Caco-2 (cell line): Measurements from ENCODE around the gene SAFB. TPM values are rescaled to one million over a fixed set of nuclear protein-coding genes. Genes with fewer than 3 reads are reported as not detected.

ENCODE experiments used
- BruUV-seq: library from RNA; stranded (reverse); fragments of 400-500 nt; replicated peaks from 2 replicates; lab custom pipeline; 2021; lab: Mats Ljungman, UMichigan
- CTCF ChIA-PET: fragments of 300-600 bp; sonication (Branson Sonifier 250); formaldehyde crosslinking; loops from one replicate; lab custom pipeline; 2022; ENCODE audit warnings: antibody characterized with exemption; lab: Charles Lee
- POLR2A ChIA-PET: fragments of 300-600 bp; sonication (Branson Sonifier 250); formaldehyde crosslinking; loops from one replicate; lab custom pipeline; 2022; ENCODE audit warnings: antibody characterized with exemption; lab: Charles Lee
- DNase-seq, 2 experiments: peaks; one replicate each; pipeline versions ENCODE4 v3.0.0 to v3.0.0-alpha.2; 2020 to 2022
- H3K27me3 ChIP-seq: replicated peaks from 2 replicates; pipeline ENCODE4 v1.6.0; 2011; ENCODE audit warnings: low read length; ENCODE audit not compliant: control insufficient read depth, insufficient read depth
- H3K36me3 ChIP-seq: 2 replicates; pipeline ENCODE4 v1.5.1; 2011; ENCODE audit warnings: low read length; ENCODE audit not compliant: control insufficient read depth, insufficient read depth
- H3K4me1 ChIP-seq: fragments of 250-450 bp; sonication (Bioruptor Pico); 2 replicates; pipeline ENCODE4 v1.5.1; 2020; ENCODE audit warnings: mild to moderate bottlenecking
- H3K4me3 ChIP-seq: 2 replicates; pipeline ENCODE4 v1.5.1; 2011; ENCODE audit warnings: low read depth, mild to moderate bottlenecking, control low read depth, low read length
- H3K9me3 ChIP-seq: fragments of 250-450 bp; sonication (Bioruptor Pico); 2 replicates; pipeline ENCODE4 v1.5.1; 2020; ENCODE audit warnings: mild to moderate bottlenecking, moderate library complexity
- H3K27ac Mint-ChIP-seq: one replicate; pipeline ENCODE4 v1.8.0; 2022; ENCODE audit warnings: mixed read lengths; ENCODE audit not compliant: unreplicated experiment
- H3K27me3 Mint-ChIP-seq: one replicate; pipeline ENCODE4 v1.8.0; 2022; ENCODE audit warnings: mixed read lengths; ENCODE audit not compliant: insufficient read depth, unreplicated experiment
- H3K36me3 Mint-ChIP-seq: one replicate; pipeline ENCODE4 v1.8.0; 2022; ENCODE audit warnings: mild to moderate bottlenecking, mixed read lengths; ENCODE audit not compliant: insufficient read depth, unreplicated experiment
- H3K4me1 Mint-ChIP-seq: one replicate; pipeline ENCODE4 v1.8.0; 2022; ENCODE audit warnings: low read depth, mixed read lengths; ENCODE audit not compliant: unreplicated experiment
- H3K4me3 Mint-ChIP-seq: one replicate; pipeline ENCODE4 v1.8.0; 2022; ENCODE audit warnings: mild to moderate bottlenecking, moderate library complexity, mixed read lengths; ENCODE audit not compliant: unreplicated experiment
- H3K9me3 Mint-ChIP-seq: one replicate; pipeline ENCODE4 v1.8.0; 2022; ENCODE audit warnings: mixed read lengths; ENCODE audit not compliant: unreplicated experiment
- CTCF ChIP-seq, 2 experiments: fragments of 200-600 bp in 1 of 2; IDR thresholded peaks; 1 replicate in 1 of 2; 2 replicates in 1 of 2; pipeline versions ENCODE4 v1.5.1 to v1.8.0; 2011 to 2022; ENCODE audit warnings: antibody characterized with exemption in 1 of 2, control low read depth in 1 of 2, inconsistent platforms in 1 of 2, low read depth in 1 of 2, low read length in 1 of 2, mild to moderate bottlenecking in 1 of 2, moderate library complexity in 1 of 2; ENCODE audit not compliant: insufficient read depth in 1 of 2, severe bottlenecking in 1 of 2, unreplicated experiment in 1 of 2
- intact Hi-C: fragments of 100-400 bp; cut with micrococcal nuclease; formaldehyde crosslinking; loops from one replicate; pipeline ENCODE4 v1.10.0; 2022; ENCODE audit not compliant: unreplicated experiment
- total RNA-seq: library from RNA; stranded (reverse); gene quantifications from 2 replicates; pipeline ENCODE4 v1.2.3, GENCODE V29; 2022

The SAFB gene
- total RNA-seq, 1 experiment from 2014 or later = 120 TPM

- Histone ChIP-seq H3K27me3 (no peaks in the 10 kb centered on the region), H3K4me1 (no peaks in the 10 kb centered on the region), H3K4me3 (no peak overlapping the region), H3K9me3 (no peaks in the 10 kb centered on the region), H3K36me3 (peaks cover 5% of the 10 kb centered on the region; the same call in 1 of the 2 replicates)
- intact Hi-C loops = no loop called here
- peaks cover 93% of the 10 kb centered on the region for H3K36me3 Mint-ChIP-seq
- no peaks in the 10 kb centered on the region for H3K9me3 Mint-ChIP-seq
- no peak for DNase-seq
- no peak for TF ChIP-seq CTCF (IDR thresholded peaks at IDR 0.05; ENCODE audit: insufficient read depth in 1 of 2, low read depth in 1 of 2, low read length in 1 of 2, severe bottlenecking in 1 of 2, unreplicated experiment in 1 of 2)
- no peaks in the 10 kb centered on the region for H3K4me1 Mint-ChIP-seq
- no peaks in the 10 kb centered on the region for H3K27me3 Mint-ChIP-seq
- CTCF ChIA-PET = no interaction called here
- H3K27ac Mint-ChIP-seq = no peak overlapping the region
- no peak overlapping the region for H3K4me3 Mint-ChIP-seq
- POLR2A ChIA-PET = no interaction called here
- no TSS peak for BruUV-seq
Observed at GRCh38 chr19:5713228-5713627, 90.3 kb downstream of the SAFB start.

GRCh38 chr19:5714816-5715215, 91.9 kb downstream of the SAFB start:
- H3K4me1 Mint-ChIP-seq = no peaks in the 10 kb centered on the region
- no peaks in the 10 kb centered on the region for H3K27me3 ChIP-seq
- H3K27me3 Mint-ChIP-seq = no peaks in the 10 kb centered on the region
- H3K4me1 ChIP-seq = no peaks in the 10 kb centered on the region
- no TSS peak for BruUV-seq
- no peaks in the 10 kb centered on the region for H3K9me3 ChIP-seq
- intact Hi-C loops = no loop called here
- CTCF ChIA-PET = no interaction called here
- POLR2A ChIA-PET = interaction anchor here (0.6 kb wide), 1 partner anchor 25 kb away, joined by 3 read pairs; no protein-coding TSS in a partner anchor
- DNase-seq = no peak
- H3K27ac Mint-ChIP-seq = no peak overlapping the region
- H3K4me3 Mint-ChIP-seq = no peak overlapping the region
- H3K9me3 Mint-ChIP-seq = no peaks in the 10 kb centered on the region
- TF ChIP-seq CTCF (IDR thresholded peaks at IDR 0.05; ENCODE audit: insufficient read depth in 1 of 2, low read depth in 1 of 2, low read length in 1 of 2, severe bottlenecking in 1 of 2, unreplicated experiment in 1 of 2) = no peak
- H3K36me3 ChIP-seq = peaks cover 5% of the 10 kb centered on the region; the same call in 1 of the 2 replicates
- H3K36me3 Mint-ChIP-seq = peaks cover 93% of the 10 kb centered on the region
- H3K4me3 ChIP-seq = no peak overlapping the region

GRCh38 chr19:5717215-5717935, 94.5 kb downstream of the SAFB start:
- no TSS peak for BruUV-seq
- CTCF ChIA-PET = no interaction called here

More at GRCh38 chr19:5717215-5717935, 94.5 kb downstream of the SAFB start:
- no peaks in the 10 kb centered on the region for H3K4me1 Mint-ChIP-seq
- POLR2A ChIA-PET = interaction anchor here (0.7 kb wide), 1 partner anchor 62 kb away, joined by 14 read pairs; no protein-coding TSS in a partner anchor
- H3K4me3 Mint-ChIP-seq = no peak overlapping the region
- DNase-seq = no peak
- intact Hi-C loops = no loop called here
- no peak for TF ChIP-seq CTCF (IDR thresholded peaks at IDR 0.05; ENCODE audit: insufficient read depth in 1 of 2, low read depth in 1 of 2, low read length in 1 of 2, severe bottlenecking in 1 of 2, unreplicated experiment in 1 of 2)
- H3K36me3 ChIP-seq = peaks cover 1% of the 10 kb centered on the region; the same call in 1 of the 2 replicates
- H3K4me1 ChIP-seq = no peaks in the 10 kb centered on the region
- no peak overlapping the region for H3K4me3 ChIP-seq
- no peaks in the 10 kb centered on the region for H3K27me3 Mint-ChIP-seq
- no peaks in the 10 kb centered on the region for H3K27me3 ChIP-seq
- peak overlapping the region; percentile 93 for H3K27ac Mint-ChIP-seq
- H3K9me3 Mint-ChIP-seq = no peaks in the 10 kb centered on the region
- no peaks in the 10 kb centered on the region for H3K9me3 ChIP-seq
- H3K36me3 Mint-ChIP-seq = peaks cover 77% of the 10 kb centered on the region

Other genes starting within 250 kb of the SAFB start
- not detected in 2 replicates for gene ZNRF4, start 167.7 kb upstream of the SAFB start, total RNA-seq
- gene TINCR, start 55.1 kb upstream of the SAFB start, total RNA-seq = 3.8 and 4.1 TPM in 2 replicates
- gene SAFB2, start 307 bp upstream of the SAFB start, total RNA-seq = 81.3 and 104 TPM in 2 replicates
- 43.1 and 44.0 TPM in 2 replicates for gene MICOS13, start 57.4 kb downstream of the SAFB start, total RNA-seq
- 2.4 and 3.1 TPM in 2 replicates for gene HSD11B1L, start 57.9 kb downstream of the SAFB start, total RNA-seq
- gene RPL36, start 67.2 kb downstream of the SAFB start, total RNA-seq = 951 and 1,003 TPM in 2 replicates
- gene LONP1, start 97.1 kb downstream of the SAFB start, total RNA-seq = 174 and 208 TPM in 2 replicates
- not detected in 2 replicates for gene CATSPERD, start 97.6 kb downstream of the SAFB start, total RNA-seq
- gene PRR22, start 161.7 kb downstream of the SAFB start, total RNA-seq = 7.1 TPM in 2 replicates
- gene DUS3L, start 168.1 kb downstream of the SAFB start, total RNA-seq = 73.3 and 75.4 TPM in 2 replicates
- gene NRTN, start 182.0 kb downstream of the SAFB start, total RNA-seq = 2.6 and 3.9 TPM in 2 replicates
- gene FUT6, start 216.6 kb downstream of the SAFB start, total RNA-seq = not detected in 2 replicates
- 0.26 and 0.34 TPM in 2 replicates for gene FUT3, start 228.4 kb downstream of the SAFB start, total RNA-seq
- not detected in 2 replicates for gene FUT5, start 247.5 kb downstream of the SAFB start, total RNA-seq